RPMI7951 (cell line): Measurements from ENCODE around the gene HNF1A. TPM values are rescaled to one million over a fixed set of nuclear protein-coding genes. Genes with fewer than 3 reads are reported as not detected.

Experiments used
- DNase-seq: peaks from one replicate; pipeline ENCODE4 v3.0.0-alpha.2; 2012; ENCODE audit warnings: low read depth
- total RNA-seq: library from RNA; depleted of rRNA; stranded (reverse); fragments of >200 nt; shearing (Covaris generic); gene quantifications from 2 replicates; pipeline ENCODE4 v1.2.3, GENCODE V29; 2014

The HNF1A gene
- total RNA-seq, 1 experiment from 2014 or later, result not detected

- no peak for DNase-seq
These were observed 10.3 kb downstream of the HNF1A start for GRCh38 chr12:120988658-120989057.

GRCh38 chr12:120989687-120990086, 11.3 kb downstream of the HNF1A start:
- no peak for DNase-seq

- no peak for DNase-seq
These were observed 12.2 kb downstream of the HNF1A start for GRCh38 chr12:120990487-120991055.

DNA sequence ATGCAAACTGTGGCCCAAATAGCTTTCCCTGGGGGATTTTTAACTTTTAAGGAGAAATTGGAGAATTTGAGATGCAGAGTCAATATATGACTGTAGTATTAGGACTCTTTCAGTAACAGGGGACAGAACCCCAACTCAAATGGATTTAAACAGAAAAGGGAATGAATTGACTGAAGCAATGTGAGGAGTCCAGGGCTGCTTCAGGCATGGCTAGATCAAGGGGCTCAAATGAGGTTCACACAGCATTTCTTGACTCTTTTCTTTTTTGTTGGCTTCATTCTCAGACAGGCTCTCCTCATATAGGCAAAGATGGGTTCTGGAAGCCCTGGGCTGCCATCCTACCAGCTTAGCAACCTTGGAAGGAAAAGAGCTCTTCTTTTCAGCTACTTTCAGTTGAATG, 13.6 kb downstream of the HNF1A start:
- DNase-seq, result no peak

- DNase-seq, result no peak
These were observed 14.6 kb downstream of the HNF1A start for GRCh38 chr12:120992989-120993388.

- DNase-seq, result no peak
These were observed 15.2 kb downstream of the HNF1A start for GRCh38 chr12:120993496-120993895.

DNA sequence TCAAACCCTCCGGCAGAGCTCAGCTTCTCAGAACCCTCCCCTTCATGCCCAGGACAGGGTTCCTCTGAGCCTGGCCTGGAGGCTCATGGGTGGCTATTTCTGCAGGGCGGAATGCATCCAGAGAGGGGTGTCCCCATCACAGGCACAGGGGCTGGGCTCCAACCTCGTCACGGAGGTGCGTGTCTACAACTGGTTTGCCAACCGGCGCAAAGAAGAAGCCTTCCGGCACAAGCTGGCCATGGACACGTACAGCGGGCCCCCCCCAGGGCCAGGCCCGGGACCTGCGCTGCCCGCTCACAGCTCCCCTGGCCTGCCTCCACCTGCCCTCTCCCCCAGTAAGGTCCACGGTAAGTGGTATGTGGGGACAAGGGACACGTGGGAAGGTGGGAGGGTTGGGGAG, 15.7 kb downstream of the HNF1A start:
- DNase-seq, result no peak

DNA sequence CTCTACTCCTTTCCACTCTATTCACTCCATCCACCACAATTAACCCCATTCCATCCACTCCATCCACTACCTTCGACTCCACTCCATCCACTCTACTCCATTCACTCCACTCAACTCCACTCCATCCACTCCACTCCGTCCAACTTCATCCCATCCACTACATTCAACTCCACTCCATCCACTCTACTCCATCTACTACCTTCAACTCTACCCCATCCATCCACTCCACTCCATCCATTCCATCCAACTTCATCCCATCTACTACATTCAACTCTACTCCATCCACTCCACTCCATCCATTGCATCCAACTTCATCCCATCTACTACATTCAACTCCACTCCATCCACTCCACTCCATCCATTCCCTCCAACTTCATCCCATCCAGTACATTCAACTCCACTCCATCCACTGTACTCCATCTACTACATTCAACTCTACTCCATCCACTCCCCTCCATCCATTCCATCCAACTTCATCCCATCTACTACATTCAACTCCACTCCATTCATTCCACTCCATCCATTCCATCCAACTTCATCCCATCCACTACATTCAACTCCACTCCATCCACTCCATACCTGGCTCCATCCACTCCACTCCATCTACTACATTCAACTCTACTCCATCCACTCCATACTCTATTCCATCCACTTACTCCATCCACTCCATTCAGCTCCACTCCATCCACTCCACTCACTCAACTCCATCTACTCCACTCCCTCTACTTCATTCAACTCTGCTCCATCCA, 16.4 kb downstream of the HNF1A start:
- peak; percentile 7 for DNase-seq

DNA sequence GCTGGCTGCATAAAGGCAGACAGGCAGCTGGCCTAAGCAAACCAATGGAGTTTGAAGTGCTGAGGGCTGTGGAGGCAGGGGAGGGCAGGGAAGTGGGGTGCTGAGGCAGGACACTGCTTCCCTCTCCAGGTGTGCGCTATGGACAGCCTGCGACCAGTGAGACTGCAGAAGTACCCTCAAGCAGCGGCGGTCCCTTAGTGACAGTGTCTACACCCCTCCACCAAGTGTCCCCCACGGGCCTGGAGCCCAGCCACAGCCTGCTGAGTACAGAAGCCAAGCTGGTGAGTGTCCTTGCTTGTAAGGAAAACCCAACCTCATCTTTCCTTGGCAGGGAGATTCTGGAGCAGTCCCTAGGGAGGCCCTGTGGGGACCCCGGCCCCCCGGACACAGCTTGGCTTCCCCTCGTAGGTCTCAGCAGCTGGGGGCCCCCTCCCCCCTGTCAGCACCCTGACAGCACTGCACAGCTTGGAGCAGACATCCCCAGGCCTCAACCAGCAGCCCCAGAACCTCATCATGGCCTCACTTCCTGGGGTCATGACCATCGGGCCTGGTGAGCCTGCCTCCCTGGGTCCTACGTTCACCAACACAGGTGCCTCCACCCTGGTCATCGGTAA, 17.9 kb downstream of the HNF1A start:
- DNase-seq, result no peak

- DNase-seq, result no peak
These were observed 19.1 kb downstream of the HNF1A start for GRCh38 chr12:120997448-120997847.

DNA sequence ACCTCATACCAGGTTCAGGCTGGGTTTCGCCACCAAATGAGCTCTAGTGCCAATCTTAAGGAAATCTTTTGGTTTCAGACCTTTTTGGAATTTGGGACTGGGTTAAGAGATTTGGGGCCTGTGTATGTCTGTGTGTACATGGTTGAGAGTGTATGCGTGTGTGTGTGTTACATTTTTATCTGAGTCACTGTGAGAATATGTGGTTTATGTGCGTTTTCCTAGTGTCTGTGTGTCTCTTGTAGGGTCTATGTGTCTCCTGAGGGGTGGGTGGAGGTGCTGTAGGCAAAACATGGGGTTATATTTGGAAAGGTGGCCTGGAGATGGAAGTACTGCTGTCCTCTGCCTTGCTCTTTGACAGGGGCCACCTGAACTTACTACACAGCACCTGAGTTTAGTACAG, 20.1 kb downstream of the HNF1A start:
- DNase-seq, result no peak

- DNase-seq, result no peak
These were observed 21.1 kb downstream of the HNF1A start for GRCh38 chr12:120999191-121000120.

GRCh38 chr12:121000530-121000929, 22.2 kb downstream of the HNF1A start:
- no peak for DNase-seq

GRCh38 chr12:121001060-121001459, 22.7 kb downstream of the HNF1A start:
- no peak for DNase-seq

DNA sequence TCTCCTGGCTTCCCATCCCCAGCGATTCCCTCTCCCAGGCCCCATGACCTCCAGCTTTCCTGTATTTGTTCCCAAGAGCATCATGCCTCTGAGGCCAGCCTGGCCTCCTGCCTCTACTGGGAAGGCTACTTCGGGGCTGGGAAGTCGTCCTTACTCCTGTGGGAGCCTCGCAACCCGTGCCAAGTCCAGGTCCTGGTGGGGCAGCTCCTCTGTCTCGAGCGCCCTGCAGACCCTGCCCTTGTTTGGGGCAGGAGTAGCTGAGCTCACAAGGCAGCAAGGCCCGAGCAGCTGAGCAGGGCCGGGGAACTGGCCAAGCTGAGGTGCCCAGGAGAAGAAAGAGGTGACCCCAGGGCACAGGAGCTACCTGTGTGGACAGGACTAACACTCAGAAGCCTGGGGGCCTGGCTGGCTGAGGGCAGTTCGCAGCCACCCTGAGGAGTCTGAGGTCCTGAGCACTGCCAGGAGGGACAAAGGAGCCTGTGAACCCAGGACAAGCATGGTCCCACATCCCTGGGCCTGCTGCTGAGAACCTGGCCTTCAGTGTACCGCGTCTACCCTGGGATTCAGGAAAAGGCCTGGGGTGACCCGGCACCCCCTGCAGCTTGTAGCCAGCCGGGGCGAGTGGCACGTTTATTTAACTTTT, 23.6 kb downstream of the HNF1A start:
- DNase-seq, result no peak

GRCh38 chr12:121003650-121004049, 25.3 kb downstream of the HNF1A start:
- DNase-seq, result no peak

DNA sequence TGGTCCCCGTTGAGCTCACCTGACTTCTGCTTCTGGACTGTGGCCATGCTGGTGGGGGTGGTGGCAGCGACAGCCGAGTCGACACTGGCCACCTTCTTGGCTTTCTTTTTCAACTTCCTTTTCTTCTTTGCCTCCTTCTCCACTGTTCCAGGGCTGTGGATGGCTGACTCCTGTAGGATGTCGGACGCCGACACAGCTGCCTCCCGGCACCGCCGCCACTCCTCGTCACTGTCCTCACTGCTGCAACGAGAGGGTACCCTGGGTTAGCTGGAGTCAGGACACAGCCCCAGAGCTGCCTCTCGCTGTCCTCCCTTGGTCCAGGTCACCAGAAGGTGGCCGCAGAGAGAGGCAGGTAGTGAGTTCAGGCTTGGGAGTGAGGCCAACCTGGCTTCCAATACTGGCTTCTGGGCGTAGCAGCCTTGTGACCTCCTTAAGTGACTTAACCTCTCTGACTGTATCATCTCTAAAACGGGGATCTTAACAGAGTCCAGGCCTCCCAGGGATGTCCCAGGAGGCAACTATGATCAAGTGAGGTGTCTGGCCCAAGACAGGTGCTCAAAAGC, 26.0 kb downstream of the HNF1A start:
- DNase-seq, result no peak

DNA sequence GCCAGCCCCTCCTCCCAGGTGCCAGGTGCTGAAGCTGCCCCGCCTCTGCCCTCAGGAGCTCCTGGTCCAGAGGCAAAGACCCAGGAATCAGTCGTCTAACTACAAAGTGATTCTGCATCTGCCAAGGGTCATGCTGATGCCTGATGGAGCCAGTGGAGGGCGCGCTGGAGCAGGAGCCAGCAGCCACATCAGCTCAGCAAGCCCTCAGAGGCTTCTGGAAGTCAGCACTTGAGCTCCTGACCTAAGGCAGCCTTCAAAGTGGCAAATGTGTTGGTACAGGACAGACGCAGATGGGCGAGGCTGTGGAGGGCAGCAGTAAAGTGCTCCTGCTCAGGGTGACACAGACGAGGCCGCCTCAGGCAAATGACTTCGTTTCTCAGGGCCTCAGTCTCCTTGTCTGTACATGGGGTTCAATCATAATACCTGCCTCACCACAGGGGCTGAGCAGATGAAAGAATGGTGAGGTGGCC, 27.0 kb downstream of the HNF1A start:
- peak; percentile 15 for DNase-seq

DNA sequence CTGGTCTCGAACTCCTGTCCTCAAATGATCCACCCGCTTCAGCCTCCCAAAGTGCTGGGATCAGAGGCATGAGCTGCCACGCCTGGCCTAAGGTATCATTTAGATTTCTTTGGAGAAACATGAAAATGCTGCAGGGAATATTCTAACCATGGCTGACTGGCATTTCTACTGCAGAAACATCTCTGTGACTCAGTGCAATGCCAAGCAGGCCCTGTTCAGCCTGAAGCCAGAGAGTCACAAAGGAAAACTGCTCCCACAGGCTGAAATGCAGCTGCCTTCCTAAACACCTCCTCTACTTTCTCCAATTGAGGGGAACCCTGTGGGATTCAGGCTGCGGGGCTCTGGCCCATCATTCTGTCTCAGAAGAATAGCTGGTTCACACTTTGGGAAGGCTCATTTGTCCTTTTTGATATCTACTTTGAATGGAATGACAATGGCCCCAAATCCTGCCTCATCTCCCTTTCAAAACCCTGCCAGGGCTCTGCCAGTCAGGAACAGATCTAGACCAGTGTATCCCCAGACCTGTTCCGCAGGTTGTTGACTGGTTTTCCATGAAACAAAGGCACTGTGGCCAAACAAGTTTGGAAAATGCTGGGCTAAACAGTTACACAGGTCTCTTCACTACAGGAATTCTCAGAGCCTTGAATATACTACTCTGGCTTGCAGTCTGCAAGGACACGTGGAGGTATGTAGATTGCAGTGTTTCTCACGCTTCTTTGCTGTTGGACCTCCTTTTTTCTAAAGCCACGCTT, 30.2 kb downstream of the HNF1A start:
- no peak for DNase-seq

- DNase-seq, result peak; percentile 22
These were observed 31.4 kb downstream of the HNF1A start for GRCh38 chr12:121009741-121010140.
